ENCODE data around the gene UBXN10.

UBXN10 gene

DNA sequence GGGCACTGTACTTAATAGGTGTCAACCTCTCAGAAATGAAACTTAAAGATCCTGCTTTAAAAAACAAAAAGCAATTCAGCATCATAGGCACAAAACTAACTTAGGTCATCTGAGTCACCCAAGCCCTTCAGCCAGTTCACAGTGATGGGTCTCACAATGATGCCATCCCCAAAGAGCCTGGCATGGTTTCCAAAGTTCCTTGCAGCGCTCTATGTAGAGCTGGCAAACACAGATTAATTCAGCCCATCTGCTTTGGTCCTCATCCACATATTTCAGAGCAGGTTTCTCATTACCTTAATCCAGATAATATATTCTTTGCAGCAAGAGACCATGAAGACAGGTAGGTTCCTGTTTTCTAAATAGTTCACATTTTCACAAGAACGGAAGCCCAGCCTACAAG, 15.1 kb downstream of the UBXN10 start:
- no peak overlapping the region for H3K27ac ChIP-seq
- TF ChIP-seq, protein P1, sequence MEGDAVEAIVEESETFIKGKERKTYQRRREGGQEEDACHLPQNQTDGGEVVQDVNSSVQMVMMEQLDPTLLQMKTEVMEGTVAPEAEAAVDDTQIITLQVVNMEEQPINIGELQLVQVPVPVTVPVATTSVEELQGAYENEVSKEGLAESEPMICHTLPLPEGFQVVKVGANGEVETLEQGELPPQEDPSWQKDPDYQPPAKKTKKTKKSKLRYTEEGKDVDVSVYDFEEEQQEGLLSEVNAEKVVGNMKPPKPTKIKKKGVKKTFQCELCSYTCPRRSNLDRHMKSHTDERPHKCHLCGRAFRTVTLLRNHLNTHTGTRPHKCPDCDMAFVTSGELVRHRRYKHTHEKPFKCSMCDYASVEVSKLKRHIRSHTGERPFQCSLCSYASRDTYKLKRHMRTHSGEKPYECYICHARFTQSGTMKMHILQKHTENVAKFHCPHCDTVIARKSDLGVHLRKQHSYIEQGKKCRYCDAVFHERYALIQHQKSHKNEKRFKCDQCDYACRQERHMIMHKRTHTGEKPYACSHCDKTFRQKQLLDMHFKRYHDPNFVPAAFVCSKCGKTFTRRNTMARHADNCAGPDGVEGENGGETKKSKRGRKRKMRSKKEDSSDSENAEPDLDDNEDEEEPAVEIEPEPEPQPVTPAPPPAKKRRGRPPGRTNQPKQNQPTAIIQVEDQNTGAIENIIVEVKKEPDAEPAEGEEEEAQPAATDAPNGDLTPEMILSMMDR (conservative IDR thresholded peaks at IDR 0.05): no peak

DNA sequence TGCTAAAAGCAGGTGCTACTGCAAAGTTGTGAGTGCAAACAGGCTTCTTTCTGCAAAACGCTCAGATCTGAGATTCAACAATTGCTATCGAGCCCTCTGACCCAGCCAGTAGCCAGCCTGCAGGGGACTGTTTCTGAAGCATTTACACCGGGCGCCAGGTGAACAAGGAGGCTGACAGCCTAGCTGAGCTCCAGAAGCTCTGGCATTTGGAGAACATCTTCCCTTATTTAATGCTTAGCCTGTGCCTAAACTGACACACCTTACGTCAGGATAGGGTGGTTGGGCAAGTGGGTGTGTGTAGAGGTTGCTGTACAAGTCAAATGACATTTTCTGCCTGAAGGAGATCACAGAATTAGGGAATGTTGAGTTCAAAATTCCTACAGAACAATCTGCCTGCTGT, 16.3 kb downstream of the UBXN10 start:
- TF ChIP-seq ZFX (IDR thresholded peaks at IDR 0.05): no peak
- TF ChIP-seq, protein P1 (conservative IDR thresholded peaks at IDR 0.05): no peak
- H3K27ac ChIP-seq: no peak overlapping the region

DNA sequence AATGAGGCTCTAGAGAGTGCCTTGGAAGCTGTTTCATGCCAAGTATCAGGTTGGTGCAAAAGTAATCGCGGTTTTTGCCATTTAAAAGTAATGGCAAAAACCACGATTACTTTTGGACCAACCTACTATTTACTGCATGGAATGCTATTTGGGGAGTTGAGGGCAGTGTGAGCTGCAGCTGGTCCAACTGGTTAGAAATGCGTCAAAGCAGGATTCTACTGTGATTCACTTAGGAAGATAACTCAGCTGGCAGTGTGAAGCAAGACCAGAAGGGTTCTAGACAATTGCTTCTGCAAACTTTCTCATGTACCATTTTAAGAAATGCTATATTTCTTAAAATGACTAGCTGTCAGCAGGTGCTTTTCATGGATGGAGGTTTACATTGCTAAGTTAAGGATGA, 21.6 kb downstream of the UBXN10 start:
- TF ChIP-seq, protein P1 (conservative IDR thresholded peaks at IDR 0.05): no peak
- TF ChIP-seq ZFX (IDR thresholded peaks at IDR 0.05): no peak
- no peak overlapping the region for H3K27ac ChIP-seq

DNA sequence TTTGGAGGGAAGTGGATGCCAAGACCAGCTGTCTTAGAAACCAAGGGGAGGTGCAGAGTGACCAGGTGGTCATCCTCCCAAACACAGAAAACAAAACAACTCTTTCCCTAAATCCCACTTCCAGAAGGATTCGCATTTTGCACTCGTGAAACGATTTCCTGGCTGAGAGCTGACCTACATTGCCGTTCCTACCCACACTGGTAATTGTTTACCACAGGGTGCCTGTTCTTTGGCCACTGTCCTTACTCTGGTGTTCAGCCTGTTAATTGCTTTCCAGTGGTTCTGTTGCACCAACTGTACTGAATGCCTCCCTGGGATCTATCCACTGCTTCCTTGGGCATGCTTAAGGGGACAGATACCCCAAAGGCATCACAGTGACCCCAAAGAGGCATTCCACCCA, 23.6 kb downstream of the UBXN10 start:
- TF ChIP-seq ZFX (IDR thresholded peaks at IDR 0.05): no peak
- TF ChIP-seq, protein P1 (conservative IDR thresholded peaks at IDR 0.05): no peak
- no peak overlapping the region for H3K27ac ChIP-seq

DNA sequence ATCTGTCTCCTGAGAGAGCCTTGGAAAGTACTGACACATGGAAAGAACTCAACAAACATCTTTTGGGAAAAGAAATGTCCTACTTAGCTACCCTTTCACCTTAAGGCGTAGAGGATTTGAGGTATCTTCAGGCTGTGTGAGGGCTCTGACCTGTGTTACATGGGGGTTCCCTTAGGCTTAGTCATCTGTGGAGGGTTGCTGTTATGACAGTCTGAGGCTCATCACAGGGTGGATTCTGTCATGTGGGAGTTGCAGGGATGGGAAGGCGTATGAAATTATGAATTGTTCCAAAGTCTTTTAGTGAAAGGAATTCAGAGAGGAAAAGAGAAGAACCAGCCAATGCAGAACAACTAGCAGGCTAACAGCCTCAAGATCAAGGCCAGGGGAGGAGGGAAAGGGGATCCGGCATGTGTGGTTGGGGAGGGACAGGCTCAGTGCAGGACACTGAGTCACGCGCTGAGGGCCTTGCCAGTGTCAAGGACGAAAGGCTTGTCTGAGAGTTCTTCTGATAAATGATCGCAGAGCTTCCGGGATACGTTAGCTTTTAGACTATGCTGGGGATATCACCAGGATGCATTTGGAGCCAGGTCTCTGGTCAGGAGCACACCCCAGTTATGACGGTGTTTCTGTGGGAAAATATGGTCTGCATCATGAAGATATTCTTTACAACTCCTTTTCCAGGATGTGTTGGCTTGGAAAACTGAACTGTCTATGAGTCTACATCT, 25.0 kb downstream of the UBXN10 start:
- H3K27ac ChIP-seq: no peak overlapping the region

DNA sequence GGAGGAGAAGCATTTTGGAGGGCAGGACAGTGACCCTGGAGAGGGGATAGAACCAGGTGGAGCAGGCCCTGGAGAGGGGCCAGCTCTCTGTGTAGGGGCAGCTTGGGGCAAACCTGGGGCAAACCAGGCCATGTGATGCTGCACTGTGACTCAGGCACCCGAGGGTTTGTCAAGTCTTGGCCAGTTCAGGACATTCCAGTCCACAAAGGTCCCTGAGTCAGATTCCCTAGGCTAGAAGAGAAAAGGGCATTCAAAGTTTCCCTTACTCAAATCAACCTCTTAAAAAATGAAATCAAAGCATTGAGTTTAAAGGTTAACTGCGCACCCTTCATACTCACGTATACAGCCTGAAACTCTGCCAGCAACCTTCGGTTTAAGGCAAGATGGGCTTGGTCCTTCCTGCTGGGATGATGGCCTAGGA, 25.6 kb downstream of the UBXN10 start:
- H3K27ac ChIP-seq: no peak overlapping the region
- TF ChIP-seq, protein P1 (conservative IDR thresholded peaks at IDR 0.05): no peak
- TF ChIP-seq ZFX (IDR thresholded peaks at IDR 0.05): no peak

More for the DNA sequence above, 25.0 kb downstream of the UBXN10 start:
- TF ChIP-seq, protein P1 (conservative IDR thresholded peaks at IDR 0.05): no peak

DNA sequence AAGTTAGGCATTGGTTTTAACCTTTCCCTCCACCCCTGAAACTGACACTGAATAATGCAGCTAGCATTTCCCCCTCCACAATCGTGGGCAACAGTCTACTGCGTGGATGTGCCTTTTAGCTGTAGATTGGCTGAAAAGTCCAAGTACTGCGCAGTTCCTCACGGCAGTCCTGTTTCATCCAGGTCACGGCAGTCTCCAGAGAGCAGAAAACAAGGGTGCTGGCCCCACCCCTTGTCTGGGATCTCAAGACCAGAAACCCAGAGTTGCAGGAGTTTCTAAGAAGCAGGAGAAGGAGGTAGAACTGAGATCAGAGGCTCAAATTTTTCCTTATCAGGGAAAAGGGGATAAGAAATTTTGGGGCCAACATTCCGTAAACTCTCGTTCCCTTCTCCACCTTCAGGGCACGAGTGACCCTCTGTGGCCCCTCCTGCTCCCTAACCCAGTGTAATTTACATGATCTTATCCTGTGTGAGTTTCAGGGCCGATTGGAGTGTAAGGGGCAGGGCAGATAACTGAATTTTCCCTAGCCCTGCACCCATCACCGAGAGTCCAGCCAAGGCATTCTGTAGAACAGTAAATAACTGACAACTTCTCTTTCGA, 26.3 kb downstream of the UBXN10 start:
- TF ChIP-seq ZFX (IDR thresholded peaks at IDR 0.05): no peak
- TF ChIP-seq, protein P1 (conservative IDR thresholded peaks at IDR 0.05): no peak

More for the DNA sequence above, 26.3 kb downstream of the UBXN10 start:
- no peak overlapping the region for H3K27ac ChIP-seq
